HCT116 (cell line): ENCODE data around the gene ADGRB2. TPM values are rescaled to one million over a fixed set of nuclear protein-coding genes. Genes with fewer than 3 reads are reported as not detected.

Source experiments
- ATAC-seq: fragments of 200-7000 bp; cut with Tn5 transposase; 2 replicates; pipeline ENCODE4 v1.9.1; 2020; ENCODE audit warnings: mild to moderate bottlenecking, moderate library complexity
- BruUV-seq: library from RNA; stranded (reverse); fragments of 400-500 nt; replicated peaks from 2 replicates; lab custom pipeline; 2021; lab: Mats Ljungman, UMichigan
- CTCF ChIA-PET: fragments of 300-600 bp; sonication (Branson Sonifier 250); formaldehyde crosslinking; loops from one replicate; lab custom pipeline; 2021; ENCODE audit warnings: antibody characterized with exemption; lab: Charles Lee
- POLR2A ChIA-PET: fragments of 300-600, 350-600 bp; sonication (Branson Sonifier 250); formaldehyde crosslinking; loops from one replicate; lab custom pipeline; 2021; ENCODE audit warnings: antibody characterized with exemption; lab: Charles Lee
- RAD21 ChIA-PET, 2 experiments: fragments of 300-600 bp; sonication (Branson Sonifier 250); formaldehyde crosslinking; loops; one replicate each; lab custom pipeline; 2023; ENCODE audit warnings: low total read pairs in 2 of 2; ENCODE audit not compliant: uncharacterized antibody in 2 of 2, unreplicated experiment in 2 of 2, low non-redundant PET in 1 of 2; lab: Charles Lee
- DNase-seq: peaks from one replicate; pipeline ENCODE4 v3.0.0-alpha.2; 2010; ENCODE audit warnings: low read depth, low spot score
- H2AFZ ChIP-seq: fragments of 200-600 bp; shearing (Covaris generic), sonication (generic); 2 replicates; pipeline ENCODE4 v1.6.1; 2017; ENCODE audit warnings: low read depth, mixed run types, mixed read lengths, antibody characterized with exemption, low read length; ENCODE audit not compliant: poor library complexity, severe bottlenecking
- H3K27ac ChIP-seq: 2 replicates; pipeline ENCODE4 v1.5.1; 2012; ENCODE audit warnings: low read depth, low read length
- H3K27me3 ChIP-seq: fragments of 200-600 bp; sonication (generic); 2 replicates; pipeline ENCODE4 v1.6.1; 2016; ENCODE audit warnings: mixed run types, low read length, mixed read lengths; ENCODE audit not compliant: insufficient read depth
- H3K36me3 ChIP-seq, 2 experiments: fragments of 200-500 bp in 1 of 2; fragments of 200-600 bp in 1 of 2; sonication (Bioruptor generic) in 1 of 2; sonication (generic) in 1 of 2; 2 replicates each; pipeline versions ENCODE4 v1.5.1 to v1.6.1; 2014 to 2016; ENCODE audit warnings: low read length in 2 of 2, inconsistent platforms in 1 of 2, mixed read lengths in 1 of 2, mixed run types in 1 of 2; ENCODE audit not compliant: insufficient read depth in 2 of 2, control insufficient read depth in 1 of 2
- H3K4me1 ChIP-seq, 2 experiments: fragments of 200-600 bp in 1 of 2; sonication (generic) in 1 of 2; 2 replicates each; pipeline versions ENCODE4 v1.5.1 to v1.6.1; 2012 to 2017; ENCODE audit warnings: low read length in 2 of 2, inconsistent platforms in 1 of 2, mild to moderate bottlenecking in 1 of 2, mixed read lengths in 1 of 2, mixed run types in 1 of 2, moderate library complexity in 1 of 2; ENCODE audit not compliant: insufficient read depth in 2 of 2, control insufficient read depth in 1 of 2
- H3K4me2 ChIP-seq: fragments of 200-600 bp; sonication (generic); 2 replicates; pipeline ENCODE4 v1.6.1; 2017; ENCODE audit warnings: mixed run types, low read length, mixed read lengths
- H3K4me3 ChIP-seq, 2 experiments: fragments of 200-600 bp in 1 of 2; sonication (generic) in 1 of 2; replicated peaks in 1 of 2; 2 replicates each; pipeline ENCODE4 v1.5.1; 2011 to 2016; ENCODE audit warnings: low read length in 2 of 2, control low read depth in 1 of 2, low read depth in 1 of 2, mild to moderate bottlenecking in 1 of 2, mixed read lengths in 1 of 2, mixed run types in 1 of 2
- H3K79me2 ChIP-seq: fragments of 200-600 bp; sonication (generic); 2 replicates; pipeline ENCODE4 v1.6.1; 2017; ENCODE audit warnings: mild to moderate bottlenecking, mixed run types, low read length, moderate library complexity, mixed read lengths; ENCODE audit not compliant: insufficient read depth
- H3K9ac ChIP-seq: fragments of 200-600 bp; sonication (generic); 2 replicates; pipeline ENCODE4 v1.6.1; 2016; ENCODE audit warnings: low read length, mixed read lengths
- H3K9me2 ChIP-seq: fragments of 200-600 bp; sonication (generic), shearing (Covaris generic); 2 replicates; pipeline ENCODE4 v1.6.1; 2017; ENCODE audit warnings: mixed run types, mild to moderate bottlenecking, moderate library complexity; ENCODE audit not compliant: insufficient read depth
- H3K9me3 ChIP-seq, 2 experiments: fragments of 200-500 bp in 1 of 2; fragments of 200-600 bp in 1 of 2; sonication (Bioruptor generic) in 1 of 2; sonication (generic) in 1 of 2; 2 replicates each; pipeline ENCODE4 v1.6.1; 2014 to 2017; ENCODE audit warnings: low read length in 2 of 2, mixed read lengths in 2 of 2, inconsistent platforms in 1 of 2, low read depth in 1 of 2, mild to moderate bottlenecking in 1 of 2, mixed run types in 1 of 2, moderate library complexity in 1 of 2; ENCODE audit not compliant: control insufficient read depth in 1 of 2, insufficient read depth in 1 of 2
- H4K20me1 ChIP-seq: fragments of 200-600 bp; sonication (generic), shearing (Covaris generic); 2 replicates; pipeline ENCODE4 v1.6.1; 2017; ENCODE audit warnings: mixed run types, mild to moderate bottlenecking, moderate library complexity; ENCODE audit not compliant: insufficient read depth
- CBX3 ChIP-seq: IDR thresholded peaks from 2 replicates; pipeline ENCODE4 v1.6.1; 2012; ENCODE audit warnings: low read depth
- CEBPB ChIP-seq: IDR thresholded peaks from 2 replicates; pipeline ENCODE4 v1.6.1; 2012; ENCODE audit warnings: low read depth
- ELF1 ChIP-seq: IDR thresholded peaks from 2 replicates; pipeline ENCODE4 v1.6.1; 2012; ENCODE audit warnings: low read depth, borderline replicate concordance
- FOSL1 ChIP-seq: IDR thresholded peaks from 2 replicates; pipeline ENCODE4 v1.6.1; 2012; ENCODE audit warnings: low read depth
- JUND ChIP-seq: IDR thresholded peaks from 2 replicates; pipeline ENCODE4 v1.6.1; 2012
- POLR2AphosphoS5 ChIP-seq: IDR thresholded peaks from 2 replicates; pipeline ENCODE4 v1.6.1; 2011; ENCODE audit warnings: mild to moderate bottlenecking, low read depth, low read length, moderate library complexity
- RAD21 ChIP-seq: IDR thresholded peaks from 2 replicates; pipeline ENCODE4 v1.6.1; 2012; ENCODE audit warnings: low read depth, mild to moderate bottlenecking
- SIN3A ChIP-seq: IDR thresholded peaks from 2 replicates; pipeline ENCODE4 v1.6.1; 2012; ENCODE audit warnings: low read depth
- SP1 ChIP-seq: IDR thresholded peaks from 2 replicates; pipeline ENCODE4 v1.6.1; 2012; ENCODE audit warnings: low read depth
- SRF ChIP-seq: IDR thresholded peaks from 2 replicates; pipeline ENCODE4 v1.6.1; 2012; ENCODE audit warnings: low read depth
- TCF7L2 ChIP-seq: IDR thresholded peaks from 2 replicates; pipeline ENCODE4 v1.7.0; 2011; ENCODE audit warnings: borderline replicate concordance, inconsistent platforms; ENCODE audit not compliant: insufficient read depth, insufficient read length; ENCODE audit errors: extremely low read depth
- YY1 ChIP-seq: IDR thresholded peaks from 2 replicates; pipeline ENCODE4 v1.6.1; 2011; ENCODE audit warnings: low read length, low read depth, moderate library complexity, mild to moderate bottlenecking; ENCODE audit not compliant: insufficient replicate concordance; ENCODE audit errors: extremely low read depth
- ZFX ChIP-seq: fragments of 450-650 bp; IDR thresholded peaks from 2 replicates; pipeline ENCODE4 v1.6.1; 2017
- ZNF274 ChIP-seq: fragments of 200-500 bp; sonication (Bioruptor generic); IDR thresholded peaks from 2 replicates; pipeline ENCODE4 v1.6.1; 2014; ENCODE audit warnings: mild to moderate bottlenecking, low read depth, low read length, inconsistent platforms
- intact Hi-C: fragments of 100-400 bp; cut with micrococcal nuclease; formaldehyde crosslinking; loops from 2 replicates; pipeline ENCODE4 v1.10.0; 2022
- total RNA-seq: library from RNA; stranded (reverse); gene quantifications from one replicate; pipeline ENCODE4 v1.2.1, GENCODE V29; 2021; ENCODE audit not compliant: unreplicated experiment
- TF ChIP-seq, protein P1 (sequence below): IDR thresholded peaks from 2 replicates; pipeline ENCODE4 v1.6.1; 2012
- TF ChIP-seq, protein P2 (sequence below), 3 experiments: fragments of 200-600 bp in 1 of 3; sonication (generic) in 1 of 3; IDR thresholded peaks in 2 of 3; conservative IDR thresholded peaks in 1 of 3; 2 replicates each; pipeline ENCODE4 v1.5.1; 2012 to 2017; ENCODE audit warnings: low read depth in 2 of 3, low read length in 2 of 3, antibody characterized with exemption in 1 of 3, borderline replicate concordance in 1 of 3, control low read depth in 1 of 3, mild to moderate bottlenecking in 1 of 3, mixed read lengths in 1 of 3, mixed run types in 1 of 3, moderate library complexity in 1 of 3; ENCODE audit not compliant: insufficient read depth in 1 of 3
- TF ChIP-seq, protein P3 (sequence below): IDR thresholded peaks from 2 replicates; pipeline ENCODE4 v1.6.1; 2012

ADGRB2 gene
- total RNA-seq, 1 experiment from 2014 or later, result 10.1 TPM

DNA sequence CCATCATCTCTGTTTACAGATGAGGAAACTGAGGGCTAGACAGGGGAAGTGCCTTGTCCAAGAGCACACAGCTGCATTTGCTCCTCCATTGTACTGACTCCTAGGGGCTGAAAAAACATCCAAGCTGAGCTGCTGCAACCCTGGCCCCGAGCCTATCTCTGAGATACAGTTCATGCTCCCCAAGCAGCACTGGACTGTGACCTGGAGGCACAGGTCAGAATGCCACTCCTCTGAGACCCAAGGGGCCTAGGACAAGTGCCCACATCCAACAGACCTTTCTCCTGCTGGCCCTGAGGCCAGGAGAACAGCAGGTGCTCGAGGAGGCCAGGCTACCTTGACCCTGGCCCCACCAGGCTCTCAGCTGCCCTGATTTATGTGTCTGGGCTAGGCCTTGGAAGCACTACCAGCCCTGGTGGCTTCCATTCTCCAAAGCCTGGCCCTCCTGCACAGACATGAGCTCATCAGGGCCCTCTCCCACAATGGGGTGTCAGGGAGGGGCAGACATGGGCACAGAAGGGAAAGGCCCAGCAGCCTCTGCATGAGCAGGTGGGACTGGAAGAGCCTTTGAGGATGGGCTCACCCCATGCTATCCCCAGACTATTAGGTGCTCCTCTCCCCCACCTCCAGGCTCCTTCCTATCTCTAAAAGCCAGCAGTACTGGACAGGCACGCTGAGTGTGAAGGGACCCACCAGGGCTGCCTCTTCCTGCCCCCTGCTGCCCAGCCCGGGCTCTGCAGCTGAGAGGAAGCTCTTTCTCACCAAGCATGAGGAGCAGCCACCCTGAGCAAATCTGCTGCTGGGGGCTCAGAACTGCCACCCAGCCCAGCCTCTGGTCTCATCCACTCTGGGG lies 18.8 kb downstream of the ADGRB2 start:
- no TSS peak for BruUV-seq
- ATAC-seq, result peak; percentile 95
- no peak overlapping the region for H2AFZ ChIP-seq
- no peak for DNase-seq
- ChIA-PET RAD21 (interaction anchor here (0.6 to 1.8 kb wide), 6 partner anchors 30 to 317 kb away, joined by 3 to 10 read pairs (median 4); no protein-coding TSS in a partner anchor), CTCF (interaction anchor here (0.6 to 1.9 kb wide), 23 partner anchors 8 to 560 kb away, joined by 3 to 18 read pairs (median 4); partner anchors contain the start of genes KPNA6 and PEF1), POLR2A (interaction anchor here (1.0 kb wide), 2 partner anchors 15 to 81 kb away, joined by 4 read pairs; no protein-coding TSS in a partner anchor)
- peaks cover 7 to 8% of the 10 kb centered on the region in 2 experiments; a peak in 3 of 4 replicates for H3K4me1 ChIP-seq
- H3K79me2 ChIP-seq, result no peaks in the 10 kb centered on the region
- no peak overlapping the region for H3K27ac ChIP-seq
- no peaks in the 10 kb centered on the region for H3K36me3 ChIP-seq
- no peak overlapping the region for H3K4me3 ChIP-seq
- intact Hi-C loops, result loop anchor here (1.0 kb wide), 1 partner anchor 81 kb away; no protein-coding TSS in a partner anchor
- no peaks in the 10 kb centered on the region for H3K9me2 ChIP-seq
- H3K27me3 ChIP-seq, result no peaks in the 10 kb centered on the region
- H3K9me3 ChIP-seq, result no peaks in the 10 kb centered on the region
- no peaks in the 10 kb centered on the region for H4K20me1 ChIP-seq
- H3K9ac ChIP-seq, result no peak overlapping the region
- TF ChIP-seq ELF1, result no peak
- no peak for TF ChIP-seq ZNF274
- TF ChIP-seq, protein P1, sequence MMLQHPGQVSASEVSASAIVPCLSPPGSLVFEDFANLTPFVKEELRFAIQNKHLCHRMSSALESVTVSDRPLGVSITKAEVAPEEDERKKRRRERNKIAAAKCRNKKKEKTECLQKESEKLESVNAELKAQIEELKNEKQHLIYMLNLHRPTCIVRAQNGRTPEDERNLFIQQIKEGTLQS, result no peak
- TF ChIP-seq JUND, result no peak
- TF ChIP-seq CEBPB, result no peak
- TF ChIP-seq, protein P2, sequence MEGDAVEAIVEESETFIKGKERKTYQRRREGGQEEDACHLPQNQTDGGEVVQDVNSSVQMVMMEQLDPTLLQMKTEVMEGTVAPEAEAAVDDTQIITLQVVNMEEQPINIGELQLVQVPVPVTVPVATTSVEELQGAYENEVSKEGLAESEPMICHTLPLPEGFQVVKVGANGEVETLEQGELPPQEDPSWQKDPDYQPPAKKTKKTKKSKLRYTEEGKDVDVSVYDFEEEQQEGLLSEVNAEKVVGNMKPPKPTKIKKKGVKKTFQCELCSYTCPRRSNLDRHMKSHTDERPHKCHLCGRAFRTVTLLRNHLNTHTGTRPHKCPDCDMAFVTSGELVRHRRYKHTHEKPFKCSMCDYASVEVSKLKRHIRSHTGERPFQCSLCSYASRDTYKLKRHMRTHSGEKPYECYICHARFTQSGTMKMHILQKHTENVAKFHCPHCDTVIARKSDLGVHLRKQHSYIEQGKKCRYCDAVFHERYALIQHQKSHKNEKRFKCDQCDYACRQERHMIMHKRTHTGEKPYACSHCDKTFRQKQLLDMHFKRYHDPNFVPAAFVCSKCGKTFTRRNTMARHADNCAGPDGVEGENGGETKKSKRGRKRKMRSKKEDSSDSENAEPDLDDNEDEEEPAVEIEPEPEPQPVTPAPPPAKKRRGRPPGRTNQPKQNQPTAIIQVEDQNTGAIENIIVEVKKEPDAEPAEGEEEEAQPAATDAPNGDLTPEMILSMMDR (IDR thresholded peaks at IDR 0.05 in 2 of 3, conservative IDR thresholded peaks at IDR 0.05 in 1 of 3; ENCODE audit: borderline replicate concordance in 1 of 3, insufficient read depth in 1 of 3, low read depth in 2 of 3, low read length in 2 of 3), result peak; percentile 73 to 83 (median 80); a peak in 5 of 6 replicates
- no peak for TF ChIP-seq YY1
- TF ChIP-seq SRF, result no peak
- TF ChIP-seq, protein P3, sequence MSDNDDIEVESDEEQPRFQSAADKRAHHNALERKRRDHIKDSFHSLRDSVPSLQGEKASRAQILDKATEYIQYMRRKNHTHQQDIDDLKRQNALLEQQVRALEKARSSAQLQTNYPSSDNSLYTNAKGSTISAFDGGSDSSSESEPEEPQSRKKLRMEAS, result no peak
- no peak for TF ChIP-seq SP1
- TF ChIP-seq POLR2AphosphoS5, result no peak
- TF ChIP-seq RAD21, result peak; percentile 82
- no peak for TF ChIP-seq FOSL1
- no peak for TF ChIP-seq ZFX
- TF ChIP-seq TCF7L2, result no peak
- TF ChIP-seq CBX3, result no peak
- TF ChIP-seq SIN3A, result no peak
- H3K4me2 ChIP-seq, result no peak overlapping the region
